ENCODE results near the gene PPP6R2. TPM values are rescaled to one million over a fixed set of nuclear protein-coding genes. Genes with fewer than 3 reads are reported as not detected.

PPP6R2 gene
- polyA plus RNA-seq, 1 donor (not counting 4 experiments of a cell fraction or from before 2014, with no cell fraction given): 19.8 TPM

DNA sequence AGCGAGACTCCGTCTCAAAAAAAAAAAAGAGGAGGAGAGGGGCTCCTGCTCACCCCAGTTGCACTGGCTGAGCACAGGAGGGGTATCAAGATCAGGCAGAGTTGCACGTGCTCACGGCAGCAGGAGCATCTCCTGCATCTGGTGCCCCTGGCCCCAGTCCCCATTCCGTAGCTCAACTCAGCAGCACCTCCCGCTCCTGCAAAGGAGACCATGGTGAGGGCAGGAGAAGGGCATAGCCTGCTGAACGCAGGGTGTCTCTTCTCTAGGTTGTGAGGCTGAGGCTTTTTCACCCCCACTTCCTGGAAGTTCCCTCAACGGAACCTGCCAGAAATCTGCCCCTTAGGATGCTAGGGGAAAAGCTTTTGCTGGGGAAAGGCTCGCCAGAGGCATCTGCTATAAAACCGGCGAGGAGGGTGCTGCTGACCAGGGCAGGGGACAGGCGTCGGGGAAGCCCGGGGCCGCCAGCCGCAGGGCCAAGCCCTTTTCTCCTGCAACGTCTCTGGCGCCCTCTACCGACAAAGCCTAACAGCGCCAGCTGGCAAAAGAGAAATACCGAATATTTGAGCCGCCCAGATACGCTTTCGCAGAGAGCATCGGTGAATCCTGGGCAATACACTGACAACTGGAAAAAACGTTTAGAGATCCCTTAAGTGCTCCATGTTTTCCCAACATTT lies 1.0 kb upstream of the PPP6R2 start:
- TF ChIP-seq, protein P1, sequence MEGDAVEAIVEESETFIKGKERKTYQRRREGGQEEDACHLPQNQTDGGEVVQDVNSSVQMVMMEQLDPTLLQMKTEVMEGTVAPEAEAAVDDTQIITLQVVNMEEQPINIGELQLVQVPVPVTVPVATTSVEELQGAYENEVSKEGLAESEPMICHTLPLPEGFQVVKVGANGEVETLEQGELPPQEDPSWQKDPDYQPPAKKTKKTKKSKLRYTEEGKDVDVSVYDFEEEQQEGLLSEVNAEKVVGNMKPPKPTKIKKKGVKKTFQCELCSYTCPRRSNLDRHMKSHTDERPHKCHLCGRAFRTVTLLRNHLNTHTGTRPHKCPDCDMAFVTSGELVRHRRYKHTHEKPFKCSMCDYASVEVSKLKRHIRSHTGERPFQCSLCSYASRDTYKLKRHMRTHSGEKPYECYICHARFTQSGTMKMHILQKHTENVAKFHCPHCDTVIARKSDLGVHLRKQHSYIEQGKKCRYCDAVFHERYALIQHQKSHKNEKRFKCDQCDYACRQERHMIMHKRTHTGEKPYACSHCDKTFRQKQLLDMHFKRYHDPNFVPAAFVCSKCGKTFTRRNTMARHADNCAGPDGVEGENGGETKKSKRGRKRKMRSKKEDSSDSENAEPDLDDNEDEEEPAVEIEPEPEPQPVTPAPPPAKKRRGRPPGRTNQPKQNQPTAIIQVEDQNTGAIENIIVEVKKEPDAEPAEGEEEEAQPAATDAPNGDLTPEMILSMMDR (optimal IDR thresholded peaks at IDR 0.05 in 1 of 3, IDR thresholded peaks at IDR 0.05 in 1 of 3, conservative IDR thresholded peaks at IDR 0.05 in 1 of 3; ENCODE audit: extremely low read depth in 1 of 3, insufficient read depth in 2 of 3, low read length in 3 of 3): peak; percentile 84 to 96 (median 95)
- TF ChIP-seq EZH2 (IDR thresholded peaks at IDR 0.05; ENCODE audit: low read length): no peak
- Histone ChIP-seq H3K27ac (ENCODE audit: control insufficient read depth, insufficient read depth, low read length) (peak overlapping the region; percentile 62), H3K9ac (ENCODE audit: control insufficient read depth, extremely low read depth, insufficient read depth, low read length) (peak overlapping the region; percentile 80), H3K9me1 (ENCODE audit: control insufficient read depth, extremely low read depth, insufficient read depth, low read length) (no peaks in the 10 kb centered on the region), H3K27me3 (ENCODE audit: control insufficient read depth, extremely low read depth, insufficient read depth, low read length) (no peaks in the 10 kb centered on the region), H3K9me3 (ENCODE audit: control insufficient read depth, low read depth, low read length) (no peaks in the 10 kb centered on the region), H3K36me3 (ENCODE audit: control insufficient read depth in 2 of 2, extremely low read depth in 1 of 2, insufficient read depth in 2 of 2, low read length in 2 of 2) (no peaks in the 10 kb centered on the region), H3K4me3 (ENCODE audit: control insufficient read depth in 2 of 3, extremely low read depth in 1 of 3, insufficient read depth in 2 of 3, low read depth in 1 of 3, low read length in 3 of 3) (peak overlapping the region; percentile 69 to 79 (median 73)), H3K4me2 (ENCODE audit: control insufficient read depth, extremely low read depth, insufficient read depth, low read depth, low read length) (peak overlapping the region; percentile 89), H4K20me1 (ENCODE audit: control insufficient read depth, extremely low read depth, insufficient read depth, low read length) (no peaks in the 10 kb centered on the region), H2AFZ (ENCODE audit: control insufficient read depth, low read length) (peak overlapping the region; percentile 35), H3K4me1 (ENCODE audit: control insufficient read depth, extremely low read depth, insufficient read depth, low read length) (no peaks in the 10 kb centered on the region), H3K79me2 (ENCODE audit: control insufficient read depth, insufficient read depth, low read length) (peaks cover 12% of the 10 kb centered on the region)
- no peak for FAIRE-seq
- dilution Hi-C loops (cut with MboI; ENCODE audit: extremely low pct_ligation_motif_present, low sequenced_read_pairs): no loop called here
- no peak for DNase-seq (ENCODE audit: low read depth, low spot score)

DNA sequence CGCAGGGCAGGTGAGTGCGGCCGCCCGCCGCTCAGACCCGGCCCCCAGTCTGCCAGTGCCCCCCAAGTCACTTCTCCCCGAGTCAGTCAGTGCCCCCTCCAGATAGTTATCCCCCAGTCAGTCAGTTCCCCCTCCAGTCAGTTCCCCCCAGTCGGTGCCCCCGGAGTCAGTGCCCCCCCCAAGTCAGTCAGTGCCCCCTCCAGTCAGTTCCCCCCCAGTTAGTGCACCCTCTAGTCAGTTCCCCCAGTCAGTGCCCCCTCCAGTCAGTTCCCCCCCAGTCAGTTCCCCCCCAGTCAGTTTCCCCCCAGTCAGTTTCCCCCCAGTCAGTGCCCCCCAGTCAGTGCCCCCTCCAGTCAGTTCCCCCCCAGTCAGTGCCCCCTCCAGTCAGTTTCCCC lies 411 bp downstream of the PPP6R2 start:
- Histone ChIP-seq H3K9me3 (ENCODE audit: control insufficient read depth, low read depth, low read length) (no peaks in the 10 kb centered on the region), H3K4me2 (ENCODE audit: control insufficient read depth, extremely low read depth, insufficient read depth, low read depth, low read length) (peak overlapping the region; percentile 16), H4K20me1 (ENCODE audit: control insufficient read depth, extremely low read depth, insufficient read depth, low read length) (no peaks in the 10 kb centered on the region), H3K36me3 (ENCODE audit: control insufficient read depth in 2 of 2, extremely low read depth in 1 of 2, insufficient read depth in 2 of 2, low read length in 2 of 2) (peaks cover 0 to 3% of the 10 kb centered on the region in 2 experiments), H3K27me3 (ENCODE audit: control insufficient read depth, extremely low read depth, insufficient read depth, low read length) (no peaks in the 10 kb centered on the region), H3K4me3 (ENCODE audit: control insufficient read depth in 2 of 3, extremely low read depth in 1 of 3, insufficient read depth in 2 of 3, low read depth in 1 of 3, low read length in 3 of 3) (peak overlapping the region; percentile 73 to 79 (median 73)), H3K9ac (ENCODE audit: control insufficient read depth, extremely low read depth, insufficient read depth, low read length) (peak overlapping the region; percentile 80), H2AFZ (ENCODE audit: control insufficient read depth, low read length) (no peak overlapping the region), H3K79me2 (ENCODE audit: control insufficient read depth, insufficient read depth, low read length) (peaks cover 26% of the 10 kb centered on the region), H3K4me1 (ENCODE audit: control insufficient read depth, extremely low read depth, insufficient read depth, low read length) (peaks cover 5% of the 10 kb centered on the region), H3K9me1 (ENCODE audit: control insufficient read depth, extremely low read depth, insufficient read depth, low read length) (no peaks in the 10 kb centered on the region), H3K27ac (ENCODE audit: control insufficient read depth, insufficient read depth, low read length) (peak overlapping the region; percentile 67)
- DNase-seq (ENCODE audit: low read depth, low spot score): no peak
- dilution Hi-C loops (cut with MboI; ENCODE audit: extremely low pct_ligation_motif_present, low sequenced_read_pairs): no loop called here
- no peak for FAIRE-seq
- TF ChIP-seq EZH2 (IDR thresholded peaks at IDR 0.05; ENCODE audit: low read length): no peak
- TF ChIP-seq, protein P1 (optimal IDR thresholded peaks at IDR 0.05 in 1 of 3, IDR thresholded peaks at IDR 0.05 in 1 of 3, conservative IDR thresholded peaks at IDR 0.05 in 1 of 3; ENCODE audit: extremely low read depth in 1 of 3, insufficient read depth in 2 of 3, low read length in 3 of 3): no peak

Measured in keratinocyte (primary cell).